PC-9 (cell line): ENCODE data around the gene NHEJ1.

Experiments used
- CTCF ChIP-seq: fragments of 200-600 bp; sonication (generic); conservative IDR thresholded peaks from 2 replicates; pipeline ENCODE4 v1.6.1; 2017; ENCODE audit warnings: mixed run types, antibody characterized with exemption, mild to moderate bottlenecking, moderate library complexity
- EZH2 ChIP-seq: fragments of 200-600 bp; sonication (generic); IDR thresholded peaks from 2 replicates; pipeline ENCODE4 v1.8.0; 2017; ENCODE audit warnings: antibody characterized with exemption, low read depth

GRCh38 chr2:219161097-219161496 lies 482 bp upstream of the NHEJ1 start:
- TF ChIP-seq CTCF: no peak
- no peak for TF ChIP-seq EZH2
